Effector memory CD4-positive, alpha-beta T cell (primary cell): ENCODE results near the gene BARHL1.

ENCODE experiments used
- DNase-seq, 3 donors: peaks; one replicate each; pipeline ENCODE4 v3.0.0-alpha.2; 2020
- H3K27ac ChIP-seq: 2 replicates; pipeline ENCODE4 v1.7.0; 2013; ENCODE audit warnings: mild to moderate bottlenecking, low read length, moderate library complexity; ENCODE audit not compliant: insufficient read depth, poor library complexity, severe bottlenecking
- H3K27me3 ChIP-seq: replicated peaks from 2 replicates; pipeline ENCODE4 v1.7.0; 2013; ENCODE audit warnings: mild to moderate bottlenecking, low read length; ENCODE audit not compliant: insufficient read depth, control insufficient read depth, poor library complexity, severe bottlenecking
- H3K36me3 ChIP-seq: 2 replicates; pipeline ENCODE4 v1.7.0; 2013; ENCODE audit warnings: mild to moderate bottlenecking, low read length, moderate library complexity; ENCODE audit not compliant: control insufficient read depth, insufficient read depth
- H3K4me1 ChIP-seq: 2 replicates; pipeline ENCODE4 v1.7.0; 2013; ENCODE audit warnings: low read length, mild to moderate bottlenecking; ENCODE audit not compliant: control insufficient read depth, insufficient read depth, poor library complexity, severe bottlenecking
- H3K4me3 ChIP-seq: 2 replicates; pipeline ENCODE4 v1.7.0; 2013; ENCODE audit warnings: low read length, low read depth, mild to moderate bottlenecking; ENCODE audit not compliant: insufficient read depth, poor library complexity, severe bottlenecking
- H3K9me3 ChIP-seq: 2 replicates; pipeline ENCODE4 v1.7.0; 2013; ENCODE audit warnings: mild to moderate bottlenecking, low read length, moderate library complexity; ENCODE audit not compliant: control insufficient read depth

Gene BARHL1

DNA sequence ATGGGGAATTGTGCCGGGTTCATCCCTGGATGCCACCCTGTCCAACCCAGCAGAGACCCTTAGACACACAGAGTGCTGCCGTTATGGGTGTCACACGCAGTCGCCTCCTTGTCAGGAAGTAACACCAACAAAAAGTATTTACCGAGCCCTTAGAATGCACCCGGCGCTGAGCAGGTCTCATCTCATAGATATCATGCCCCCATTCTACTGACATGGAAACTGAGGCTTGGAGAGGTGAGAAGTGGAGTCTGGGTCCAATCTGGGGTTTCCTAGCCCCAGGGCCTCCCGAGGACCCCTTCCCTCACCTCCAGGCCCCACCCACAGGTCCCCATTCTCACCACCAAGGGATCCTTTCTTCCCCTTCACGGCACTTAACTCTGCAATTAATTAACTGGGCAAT lies 36.8 kb upstream of the BARHL1 start:
- H3K4me3 ChIP-seq, result no peak overlapping the region
- H3K4me1 ChIP-seq, result no peaks in the 10 kb centered on the region
- H3K27ac ChIP-seq, result no peak overlapping the region
- H3K27me3 ChIP-seq, result peaks cover 11% of the 10 kb centered on the region
- H3K9me3 ChIP-seq, result no peaks in the 10 kb centered on the region
- no peaks in the 10 kb centered on the region for H3K36me3 ChIP-seq
- no peak for DNase-seq

DNA sequence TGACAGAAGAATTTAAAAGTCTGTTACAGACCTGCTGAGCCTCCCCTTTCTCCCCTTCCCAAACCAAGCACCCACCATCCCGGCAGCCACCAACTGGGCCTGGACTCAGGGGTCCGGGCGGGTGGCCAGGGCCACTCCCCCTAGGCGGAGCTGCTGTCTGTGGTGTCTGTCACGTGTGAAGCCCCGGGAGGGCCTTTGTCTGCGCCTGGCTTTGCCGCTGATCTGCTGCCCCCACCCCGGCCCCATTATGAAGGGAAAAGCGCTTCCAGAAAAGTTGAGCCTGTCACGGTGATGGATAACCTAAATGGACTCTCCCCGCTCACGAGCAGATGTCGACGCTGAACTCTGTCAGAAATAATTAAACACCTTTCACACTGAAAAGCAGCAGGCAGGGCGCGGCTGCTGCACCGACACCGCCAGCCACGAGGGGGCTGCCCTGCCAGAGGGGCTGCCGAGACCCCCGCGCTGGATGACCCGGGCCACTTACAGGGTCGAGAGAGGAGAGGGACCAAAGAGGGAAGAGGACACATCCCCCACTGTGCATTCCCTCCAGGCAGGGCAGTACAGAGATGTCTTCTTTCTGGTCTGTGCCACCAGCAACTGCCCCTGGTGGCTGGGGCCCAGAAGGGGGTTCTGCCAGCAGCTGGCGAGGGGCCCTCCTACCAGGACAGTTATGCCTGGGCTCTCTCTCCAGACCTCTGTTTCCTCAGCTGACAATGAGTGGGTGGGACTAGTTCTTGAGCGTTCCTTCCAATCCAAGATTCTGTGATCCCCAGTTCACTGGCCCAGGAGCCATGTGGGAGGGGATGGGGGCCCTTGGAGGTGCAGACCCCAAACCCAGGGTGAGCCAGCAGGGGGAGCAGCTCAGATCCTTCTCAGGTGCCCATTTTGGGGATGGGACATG lies 36.0 kb upstream of the BARHL1 start:
- no peaks in the 10 kb centered on the region for H3K9me3 ChIP-seq
- H3K4me3 ChIP-seq, result no peak overlapping the region
- no peaks in the 10 kb centered on the region for H3K4me1 ChIP-seq
- no peak overlapping the region for H3K27ac ChIP-seq
- H3K27me3 ChIP-seq, result peaks cover 11% of the 10 kb centered on the region
- DNase-seq, result no peak
- no peaks in the 10 kb centered on the region for H3K36me3 ChIP-seq

DNA sequence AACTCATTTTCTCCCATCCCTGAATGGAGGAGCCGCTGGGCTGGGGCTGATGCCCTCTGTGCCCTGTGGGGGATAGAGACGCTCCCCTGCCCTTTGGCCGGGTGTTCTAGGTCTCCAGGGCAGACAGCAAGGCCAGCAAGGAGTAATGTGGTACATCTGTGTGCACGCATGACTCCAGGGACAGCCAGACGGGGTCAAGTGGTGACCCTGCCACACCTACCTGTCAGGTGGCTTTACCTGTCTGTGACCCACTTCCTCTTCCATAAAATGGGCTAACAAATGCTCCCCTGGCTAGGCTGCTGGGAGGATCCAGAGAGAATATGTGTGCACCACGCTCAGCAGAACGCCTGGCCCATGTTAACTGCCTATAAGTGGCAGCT lies 35.4 kb upstream of the BARHL1 start:
- Histone ChIP-seq H3K9me3 (no peaks in the 10 kb centered on the region), H3K27ac (no peak overlapping the region), H3K27me3 (peaks cover 11% of the 10 kb centered on the region), H3K4me3 (no peak overlapping the region), H3K4me1 (no peaks in the 10 kb centered on the region), H3K36me3 (no peaks in the 10 kb centered on the region)
- DNase-seq, result no peak

DNA sequence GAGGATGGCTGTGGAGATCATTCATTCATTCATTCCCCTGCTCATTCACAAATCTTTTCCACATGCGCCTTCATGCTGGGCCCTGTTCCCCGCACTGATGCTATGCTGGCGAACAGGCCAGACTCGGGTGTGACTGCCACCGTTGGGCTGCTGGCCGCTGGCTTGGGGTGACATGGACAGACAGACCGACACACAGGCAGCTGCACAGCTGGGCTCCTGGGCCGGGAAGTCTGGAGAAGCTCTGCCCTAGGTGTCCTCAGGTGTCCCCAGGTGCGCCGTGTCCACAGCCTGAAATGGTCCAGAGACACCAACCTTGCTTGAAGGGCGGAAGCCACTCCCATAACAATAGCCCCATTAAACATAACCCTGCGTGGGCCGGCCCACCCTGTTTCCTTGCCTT lies 35.0 kb upstream of the BARHL1 start:
- H3K27me3 ChIP-seq, result peaks cover 11% of the 10 kb centered on the region
- no peak overlapping the region for H3K4me3 ChIP-seq
- no peaks in the 10 kb centered on the region for H3K9me3 ChIP-seq
- DNase-seq, result no peak
- H3K36me3 ChIP-seq, result no peaks in the 10 kb centered on the region
- no peaks in the 10 kb centered on the region for H3K4me1 ChIP-seq
- no peak overlapping the region for H3K27ac ChIP-seq

DNA sequence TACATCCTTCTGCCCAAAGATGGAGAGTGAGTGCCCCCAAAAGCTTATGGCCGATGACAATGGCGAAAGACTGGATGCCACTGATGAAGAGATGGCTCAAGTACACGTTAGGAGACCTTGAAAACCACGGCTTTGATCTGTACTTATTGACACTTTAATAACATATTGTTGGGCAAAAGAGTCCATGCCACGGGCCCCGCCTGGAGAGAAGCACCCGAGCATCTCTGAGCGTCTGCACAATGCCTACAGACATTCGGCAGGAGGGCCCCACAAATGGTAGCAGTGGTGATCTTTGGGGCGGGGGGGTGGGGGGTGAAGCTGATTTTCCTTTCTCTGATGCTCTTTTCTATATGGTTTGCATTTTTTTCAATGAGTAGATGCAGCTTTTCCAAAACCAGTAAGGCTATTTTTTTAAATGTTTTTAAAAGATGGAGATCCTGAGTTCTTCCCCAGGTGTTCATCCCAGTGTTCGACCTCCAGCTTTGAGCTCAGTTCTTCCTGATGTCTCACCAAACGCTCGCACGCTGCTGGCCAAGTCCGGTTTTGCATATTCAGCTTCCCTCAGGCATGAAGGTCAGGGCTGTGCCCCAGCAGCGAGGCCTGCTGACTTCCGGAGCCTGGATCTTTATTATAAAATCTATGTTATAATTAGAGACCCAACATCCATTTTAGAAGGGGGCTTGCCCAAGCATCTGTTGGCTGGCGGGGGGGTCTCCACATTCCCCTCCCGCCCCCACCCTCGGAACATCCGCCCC lies 34.3 kb upstream of the BARHL1 start:
- Histone ChIP-seq H3K36me3 (no peaks in the 10 kb centered on the region), H3K4me1 (no peaks in the 10 kb centered on the region), H3K27me3 (peaks cover 11% of the 10 kb centered on the region), H3K4me3 (no peak overlapping the region), H3K27ac (no peak overlapping the region), H3K9me3 (no peaks in the 10 kb centered on the region)
- DNase-seq, result no peak

DNA sequence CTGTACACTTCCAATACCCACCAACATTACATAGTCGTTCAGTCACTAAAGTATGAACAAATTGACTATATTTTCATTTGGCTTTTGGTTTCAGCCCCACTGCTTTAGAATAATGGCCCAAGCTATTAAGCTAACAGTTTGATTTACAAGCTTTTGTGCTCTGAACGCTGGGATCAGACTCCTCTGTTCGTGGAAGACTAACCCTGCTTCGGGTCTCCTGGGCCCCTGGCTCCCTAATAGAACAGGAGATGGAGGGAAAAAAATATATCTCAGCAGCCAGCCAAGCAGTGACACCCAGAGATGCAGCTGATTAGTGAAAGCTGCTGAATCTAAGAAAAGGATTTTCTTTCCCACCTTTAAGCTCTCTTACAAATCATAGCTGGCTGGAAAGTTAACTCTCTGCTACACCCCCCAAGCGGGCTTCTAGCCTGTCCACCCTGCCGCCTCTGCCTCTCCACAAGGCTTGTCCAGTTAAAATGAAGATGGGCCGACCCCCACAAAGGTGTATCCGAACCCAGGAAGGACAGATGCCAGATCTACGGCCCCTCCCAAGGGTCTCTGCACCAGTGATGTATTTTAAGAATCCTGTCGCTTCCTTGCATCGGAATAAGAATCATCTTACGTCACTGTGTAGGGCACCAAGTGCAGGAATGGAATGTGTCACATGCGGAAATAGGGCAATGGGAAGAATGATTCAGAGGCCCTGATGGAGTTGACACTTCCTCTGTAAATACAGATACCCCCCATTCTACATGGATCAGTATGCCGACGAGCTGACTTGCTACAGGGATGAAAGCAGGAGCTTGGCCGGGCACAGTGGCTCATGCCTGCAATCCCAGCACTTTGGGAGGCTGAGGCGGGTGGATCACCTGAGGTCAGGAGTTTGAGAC lies 33.4 kb upstream of the BARHL1 start:
- Histone ChIP-seq H3K36me3 (no peaks in the 10 kb centered on the region), H3K27me3 (peaks cover 11% of the 10 kb centered on the region), H3K27ac (no peak overlapping the region), H3K4me3 (no peak overlapping the region), H3K4me1 (no peaks in the 10 kb centered on the region), H3K9me3 (no peaks in the 10 kb centered on the region)
- DNase-seq, result no peak

DNA sequence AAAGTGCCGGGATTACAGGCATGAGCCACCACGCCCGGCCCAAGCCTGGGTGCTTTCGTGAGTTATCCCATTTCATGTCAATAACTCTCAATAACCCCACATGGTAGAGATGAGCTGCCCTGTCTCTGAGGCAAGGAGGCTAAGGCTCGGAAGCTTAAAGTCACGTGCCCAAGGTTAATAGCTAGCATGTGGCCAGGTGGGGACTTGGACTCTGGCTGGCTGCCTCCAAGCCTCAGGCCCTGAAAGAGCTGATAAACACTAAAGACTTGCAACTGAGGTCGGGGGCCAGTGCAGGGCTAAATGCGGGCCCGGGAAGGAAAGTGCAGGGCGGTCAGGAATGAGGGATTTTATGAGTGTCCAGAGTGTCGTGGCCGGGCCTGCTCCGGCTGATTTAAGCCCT lies 30.9 kb upstream of the BARHL1 start:
- Histone ChIP-seq H3K27ac (no peak overlapping the region), H3K4me3 (no peak overlapping the region), H3K9me3 (no peaks in the 10 kb centered on the region), H3K27me3 (peaks cover 7% of the 10 kb centered on the region), H3K4me1 (no peaks in the 10 kb centered on the region), H3K36me3 (no peaks in the 10 kb centered on the region)
- no peak for DNase-seq

DNA sequence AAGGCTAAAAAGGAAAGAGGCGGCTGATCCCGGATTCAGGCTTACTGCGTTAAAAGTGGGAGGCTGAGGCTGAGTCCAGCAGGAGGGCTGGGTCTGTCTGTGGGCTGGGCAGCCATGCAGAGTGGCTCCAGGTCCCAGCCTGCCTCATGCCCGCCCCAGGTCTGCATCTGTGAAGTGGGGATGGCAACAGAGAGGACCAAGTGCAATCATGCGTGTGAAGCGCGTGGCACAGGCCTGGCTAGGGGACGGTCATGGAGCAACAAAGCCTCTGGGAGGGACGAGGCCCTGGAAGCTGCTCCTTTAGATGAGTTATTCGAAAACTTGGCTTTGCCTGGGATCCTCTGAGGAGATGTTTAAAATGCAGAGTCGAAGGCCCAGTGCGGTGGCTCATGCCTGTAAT lies 30.4 kb upstream of the BARHL1 start:
- no peak for DNase-seq
- peaks cover 2% of the 10 kb centered on the region for H3K27me3 ChIP-seq

DNA sequence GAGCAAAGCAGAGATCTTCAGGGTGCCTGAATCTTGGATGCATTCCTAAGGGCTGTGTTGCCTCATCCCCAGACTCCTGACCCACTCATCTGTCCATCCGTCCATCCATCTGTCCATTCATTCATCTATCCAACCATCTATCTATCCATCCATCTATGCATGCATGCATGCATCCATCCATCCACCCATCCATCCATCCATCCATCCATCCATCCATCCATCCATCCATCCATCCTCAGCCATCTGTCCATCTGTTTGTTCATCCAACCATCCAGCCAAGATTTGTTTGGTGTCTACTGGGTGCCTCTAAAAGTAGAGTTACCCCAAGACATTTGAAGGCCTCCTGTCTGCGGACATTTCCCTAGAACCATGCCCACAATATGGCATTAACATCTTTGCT lies 27.7 kb upstream of the BARHL1 start:
- Histone ChIP-seq H3K27me3 (no peaks in the 10 kb centered on the region), H3K36me3 (no peaks in the 10 kb centered on the region)
- no peak for DNase-seq

More for the DNA sequence above, 30.4 kb upstream of the BARHL1 start:
- no peaks in the 10 kb centered on the region for H3K36me3 ChIP-seq
- no peaks in the 10 kb centered on the region for H3K9me3 ChIP-seq
- no peaks in the 10 kb centered on the region for H3K4me1 ChIP-seq
- no peak overlapping the region for H3K4me3 ChIP-seq
- H3K27ac ChIP-seq, result no peak overlapping the region

More for the DNA sequence above, 27.7 kb upstream of the BARHL1 start:
- H3K4me1 ChIP-seq, result no peaks in the 10 kb centered on the region
- H3K27ac ChIP-seq, result no peak overlapping the region
- no peaks in the 10 kb centered on the region for H3K9me3 ChIP-seq
- no peak overlapping the region for H3K4me3 ChIP-seq
